ENCODE results near the gene SGPP2. TPM values are rescaled to one million over a fixed set of nuclear protein-coding genes. Genes with fewer than 3 reads are reported as not detected.

SGPP2 gene
- total RNA-seq, 1 experiment from 2014 or later: not detected

DNA sequence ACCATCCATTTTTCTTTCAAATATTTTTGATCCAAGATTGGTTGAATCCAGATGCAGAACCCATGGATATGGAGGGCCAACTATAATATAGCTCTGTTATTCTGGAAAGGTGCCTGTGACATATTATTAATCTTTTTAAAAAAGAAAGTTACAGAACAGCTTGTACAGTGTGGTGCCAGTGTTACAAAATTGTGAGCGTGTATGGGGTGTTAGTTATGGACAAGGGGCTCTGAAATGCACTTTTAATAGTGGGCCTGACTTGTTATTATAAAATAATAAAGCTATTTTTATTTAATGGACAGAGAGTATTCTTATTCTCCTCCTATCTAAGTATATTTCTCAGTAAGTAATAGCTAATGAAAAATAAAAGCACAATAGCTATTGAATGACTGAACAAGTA is 120.3 kb downstream of the SGPP2 start:
- H2AFZ ChIP-seq (ENCODE audit: low read length): no peak overlapping the region
- no peak for DNase-seq
- POLR2A ChIA-PET (ENCODE audit: unreplicated experiment): no interaction called here
- H3K4me3 ChIP-seq (ENCODE audit: low read length): no peak overlapping the region
- CTCF ChIA-PET: no interaction called here
- no peak overlapping the region for H3K4me2 ChIP-seq (ENCODE audit: low read length)
- no peaks in the 10 kb centered on the region for H3K9me2 ChIP-seq (replicated peaks; ENCODE audit: low read length)
- H3K9ac ChIP-seq (ENCODE audit: low read length): no peak overlapping the region
- no peaks in the 10 kb centered on the region for H3K4me1 ChIP-seq (ENCODE audit: insufficient read depth, low read length)
- no peaks in the 10 kb centered on the region for H3K79me2 ChIP-seq (ENCODE audit: low read length)
- BruUV-seq (replicated peaks): no TSS peak
- intact Hi-C loops (cut with micrococcal nuclease): no loop called here
- no peaks in the 10 kb centered on the region for H4K20me1 ChIP-seq (ENCODE audit: low read length)
- H3K36me3 ChIP-seq (ENCODE audit: low read depth, low read length): no peaks in the 10 kb centered on the region
- H3K9me3 ChIP-seq (ENCODE audit: low read length): no peaks in the 10 kb centered on the region
- no peak for ATAC-seq
- TF ChIP-seq EZH2 (IDR thresholded peaks at IDR 0.05; ENCODE audit: low read length, unreplicated experiment) (no peak), EZH2phosphoT487 (IDR thresholded peaks at IDR 0.05; ENCODE audit: borderline replicate concordance, low read length) (no peak)
- H3K27me3 ChIP-seq (ENCODE audit: low read length): peaks cover 64% of the 10 kb centered on the region
- no peaks in the 10 kb centered on the region for H3F3A ChIP-seq (ENCODE audit: low read length, unreplicated experiment)
- no peak overlapping the region for H3K27ac ChIP-seq (ENCODE audit: low read length)

DNA sequence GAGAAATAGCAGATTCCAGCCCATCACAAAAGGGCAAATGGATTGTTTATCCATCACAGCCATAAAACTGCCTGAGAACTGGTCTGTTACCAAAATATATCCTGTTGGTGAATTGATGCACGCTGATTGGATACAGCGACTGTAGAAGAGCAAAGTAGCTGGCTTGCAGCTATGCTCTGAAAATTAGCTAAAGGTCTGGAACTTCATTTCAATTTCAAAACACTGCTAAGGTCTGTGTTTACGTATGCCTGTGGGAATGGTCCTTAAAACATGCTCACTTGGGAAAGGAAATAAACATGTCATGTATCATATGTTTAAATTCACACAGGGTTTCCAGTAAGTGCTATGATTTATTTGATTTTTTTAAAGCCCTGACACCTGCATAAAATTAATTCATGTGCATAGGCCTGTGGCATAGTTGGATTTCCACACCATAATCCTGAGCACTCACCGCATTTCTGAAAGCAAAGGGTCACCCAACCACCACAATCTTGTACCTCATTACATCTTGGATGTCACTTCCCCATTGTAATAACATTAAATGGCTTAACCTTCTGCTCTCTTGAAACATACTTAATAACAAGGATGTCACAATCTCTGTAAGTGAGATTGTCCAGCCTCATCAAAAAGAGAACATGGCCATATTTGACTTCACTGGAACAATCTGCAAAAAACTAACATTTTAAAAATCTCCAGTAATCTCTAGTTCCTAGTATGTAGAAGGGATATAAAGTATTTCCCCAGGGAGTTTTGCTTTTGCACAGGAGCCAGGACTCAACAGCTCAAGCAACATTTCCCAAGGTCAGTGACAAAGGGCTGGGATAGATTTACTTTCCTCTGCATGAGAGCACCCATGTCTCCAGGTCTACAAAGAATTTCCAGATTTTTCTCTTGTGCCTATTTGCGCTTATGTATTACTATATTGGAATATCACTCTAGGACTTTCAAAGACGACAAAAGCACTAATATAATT is 121.8 kb downstream of the SGPP2 start:
- H3K9ac ChIP-seq (ENCODE audit: low read length): no peak overlapping the region

DNA sequence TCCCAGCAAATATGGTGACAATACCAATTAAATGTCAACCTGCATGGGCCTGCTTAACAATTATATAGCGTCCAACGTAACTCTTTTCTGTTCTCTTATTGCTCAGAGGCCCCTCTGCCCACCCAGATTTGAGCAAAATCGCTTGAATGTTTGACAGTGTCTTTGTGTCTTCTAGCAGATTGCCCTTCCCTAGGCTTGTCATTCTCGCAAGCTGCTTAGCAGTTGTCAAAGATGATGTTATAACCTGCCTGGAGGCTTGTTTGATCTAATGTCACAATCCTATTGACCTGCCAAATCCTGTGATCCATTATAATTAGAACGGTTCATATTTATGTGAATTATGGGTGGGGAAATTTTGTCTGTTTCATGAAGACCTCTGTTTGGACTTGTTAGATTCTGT is 122.7 kb downstream of the SGPP2 start:
- Histone ChIP-seq H4K20me1 (ENCODE audit: low read length) (no peaks in the 10 kb centered on the region), H3K79me2 (ENCODE audit: low read length) (no peaks in the 10 kb centered on the region), H3K4me3 (ENCODE audit: low read length) (no peak overlapping the region), H2AFZ (ENCODE audit: low read length) (no peak overlapping the region), H3F3A (ENCODE audit: low read length, unreplicated experiment) (no peaks in the 10 kb centered on the region), H3K4me1 (ENCODE audit: insufficient read depth, low read length) (no peaks in the 10 kb centered on the region), H3K9me3 (ENCODE audit: low read length) (no peaks in the 10 kb centered on the region), H3K27me3 (ENCODE audit: low read length) (peaks cover 66% of the 10 kb centered on the region), H3K9ac (ENCODE audit: low read length) (no peak overlapping the region), H3K36me3 (ENCODE audit: low read depth, low read length) (no peaks in the 10 kb centered on the region), H3K4me2 (ENCODE audit: low read length) (no peak overlapping the region), H3K9me2 (replicated peaks; ENCODE audit: low read length) (no peaks in the 10 kb centered on the region), H3K27ac (ENCODE audit: low read length) (no peak overlapping the region)
- TF ChIP-seq EZH2 (IDR thresholded peaks at IDR 0.05; ENCODE audit: low read length, unreplicated experiment) (no peak), EZH2phosphoT487 (IDR thresholded peaks at IDR 0.05; ENCODE audit: borderline replicate concordance, low read length) (no peak)
- TF ChIP-seq, protein P1, sequence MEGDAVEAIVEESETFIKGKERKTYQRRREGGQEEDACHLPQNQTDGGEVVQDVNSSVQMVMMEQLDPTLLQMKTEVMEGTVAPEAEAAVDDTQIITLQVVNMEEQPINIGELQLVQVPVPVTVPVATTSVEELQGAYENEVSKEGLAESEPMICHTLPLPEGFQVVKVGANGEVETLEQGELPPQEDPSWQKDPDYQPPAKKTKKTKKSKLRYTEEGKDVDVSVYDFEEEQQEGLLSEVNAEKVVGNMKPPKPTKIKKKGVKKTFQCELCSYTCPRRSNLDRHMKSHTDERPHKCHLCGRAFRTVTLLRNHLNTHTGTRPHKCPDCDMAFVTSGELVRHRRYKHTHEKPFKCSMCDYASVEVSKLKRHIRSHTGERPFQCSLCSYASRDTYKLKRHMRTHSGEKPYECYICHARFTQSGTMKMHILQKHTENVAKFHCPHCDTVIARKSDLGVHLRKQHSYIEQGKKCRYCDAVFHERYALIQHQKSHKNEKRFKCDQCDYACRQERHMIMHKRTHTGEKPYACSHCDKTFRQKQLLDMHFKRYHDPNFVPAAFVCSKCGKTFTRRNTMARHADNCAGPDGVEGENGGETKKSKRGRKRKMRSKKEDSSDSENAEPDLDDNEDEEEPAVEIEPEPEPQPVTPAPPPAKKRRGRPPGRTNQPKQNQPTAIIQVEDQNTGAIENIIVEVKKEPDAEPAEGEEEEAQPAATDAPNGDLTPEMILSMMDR (conservative IDR thresholded peaks at IDR 0.05; ENCODE audit: low read depth, low read length): no peak
- DNase-seq: no peak
- BruUV-seq (replicated peaks): no TSS peak
- CTCF ChIA-PET: no interaction called here
- intact Hi-C loops (cut with micrococcal nuclease): no loop called here
- ATAC-seq: no peak
- POLR2A ChIA-PET (ENCODE audit: unreplicated experiment): no interaction called here

More for the DNA sequence above, 121.8 kb downstream of the SGPP2 start:
- intact Hi-C loops (cut with micrococcal nuclease): no loop called here
- POLR2A ChIA-PET (ENCODE audit: unreplicated experiment): no interaction called here
- H3K4me2 ChIP-seq (ENCODE audit: low read length): no peak overlapping the region
- H3K27me3 ChIP-seq (ENCODE audit: low read length): peaks cover 65% of the 10 kb centered on the region
- no peaks in the 10 kb centered on the region for H3K4me1 ChIP-seq (ENCODE audit: insufficient read depth, low read length)
- no peaks in the 10 kb centered on the region for H3K79me2 ChIP-seq (ENCODE audit: low read length)
- no peaks in the 10 kb centered on the region for H3F3A ChIP-seq (ENCODE audit: low read length, unreplicated experiment)
- DNase-seq (no peak), ATAC-seq (no peak)
- no TSS peak for BruUV-seq (replicated peaks)
- CTCF ChIA-PET: no interaction called here
- H2AFZ ChIP-seq (ENCODE audit: low read length): no peak overlapping the region
- no peak overlapping the region for H3K27ac ChIP-seq (ENCODE audit: low read length)
- H3K9me2 ChIP-seq (replicated peaks; ENCODE audit: low read length): no peaks in the 10 kb centered on the region
- H3K36me3 ChIP-seq (ENCODE audit: low read depth, low read length): no peaks in the 10 kb centered on the region
- H4K20me1 ChIP-seq (ENCODE audit: low read length): no peaks in the 10 kb centered on the region
- TF ChIP-seq EZH2 (IDR thresholded peaks at IDR 0.05; ENCODE audit: low read length, unreplicated experiment) (no peak), EZH2phosphoT487 (IDR thresholded peaks at IDR 0.05; ENCODE audit: borderline replicate concordance, low read length) (no peak)
- TF ChIP-seq, protein P1 (conservative IDR thresholded peaks at IDR 0.05; ENCODE audit: low read depth, low read length): no peak
- no peak overlapping the region for H3K4me3 ChIP-seq (ENCODE audit: low read length)
- no peaks in the 10 kb centered on the region for H3K9me3 ChIP-seq (ENCODE audit: low read length)

Data from PC-3 (cell line).